HepG2 (cell line): ENCODE results near the gene STBD1. TPM values are rescaled to one million over a fixed set of nuclear protein-coding genes. Genes with fewer than 3 reads are reported as not detected.

Source experiments
- ATAC-seq: fragments of 200-7000 bp; cut with Tn5 transposase; 3 replicates; pipeline ENCODE4 v1.9.1; 2020; ENCODE audit warnings: mild to moderate bottlenecking, moderate library complexity
- BruUV-seq: library from RNA; stranded (reverse); fragments of 400-500 nt; replicated peaks from 2 replicates; lab custom pipeline; 2021; lab: Mats Ljungman, UMichigan
- CTCF ChIA-PET: fragments of 300-600 bp; formaldehyde crosslinking; extraction: SDS; loops from one replicate; lab custom pipeline; 2021; ENCODE audit warnings: low total read pairs, inconsistent platforms, low intra/inter-chr PET ratio; lab: Yijun Ruan, JAX
- POLR2A ChIA-PET: fragments of 350-600 bp; sonication (Branson Sonifier 250); formaldehyde crosslinking; loops from one replicate; lab custom pipeline; 2020; ENCODE audit warnings: antibody characterized with exemption, inconsistent platforms; lab: Yijun Ruan, JAX
- DNase-seq: peaks from one replicate; pipeline ENCODE4 v3.0.0-alpha.2; 2015; ENCODE audit warnings: low spot score
- FAIRE-seq: peaks from 3 replicates; lab custom pipeline; 2011; peaks lifted over from hg19 to GRCh38; lab: Jason Lieb, UNC
- H2AFZ ChIP-seq: one replicate; pipeline ENCODE4 v1.6.1; 2011; ENCODE audit warnings: low read length, inconsistent platforms
- H3K27ac ChIP-seq: fragments of 300-600 bp; 3 replicates; pipeline ENCODE4 v1.8.0; 2011; ENCODE audit warnings: mixed run types, mild to moderate bottlenecking, mixed read lengths, low read length, inconsistent platforms; ENCODE audit not compliant: insufficient read depth; ENCODE audit errors: extremely low read length
- H3K27me3 ChIP-seq, 2 experiments: fragments of 200-600 bp in 1 of 2; 2 replicates in 1 of 2; 3 replicates in 1 of 2; pipeline versions ENCODE4 v1.6.0 to v1.8.0; 2011; ENCODE audit warnings: low read length in 2 of 2, mild to moderate bottlenecking in 2 of 2, moderate library complexity in 2 of 2, inconsistent platforms in 1 of 2; ENCODE audit not compliant: insufficient read depth in 2 of 2, control insufficient read depth in 1 of 2
- H3K36me3 ChIP-seq, 2 experiments: fragments of 200-600 bp in 1 of 2; replicated peaks in 1 of 2; 2 replicates in 1 of 2; 3 replicates in 1 of 2; pipeline versions ENCODE4 v1.5.1 to v1.8.0; 2011; ENCODE audit warnings: low read length in 2 of 2, inconsistent platforms in 1 of 2; ENCODE audit not compliant: insufficient read depth in 2 of 2, control insufficient read depth in 1 of 2
- H3K4me1 ChIP-seq: 2 replicates; pipeline ENCODE4 v1.5.1; 2012; ENCODE audit warnings: low read length, inconsistent platforms; ENCODE audit not compliant: insufficient read depth
- H3K4me2 ChIP-seq: 2 replicates; pipeline ENCODE4 v1.6.0; 2011; ENCODE audit warnings: low read depth, low read length, inconsistent platforms
- H3K4me3 ChIP-seq, 3 experiments: fragments of 200-600 bp in 1 of 3; sonication (generic), shearing (Covaris generic) in 1 of 3; replicated peaks in 1 of 3; 2 replicates each; pipeline ENCODE4 v1.5.1; 2011 to 2016; ENCODE audit warnings: low read length in 3 of 3, inconsistent platforms in 2 of 3, low read depth in 2 of 3, mild to moderate bottlenecking in 2 of 3, control low read depth in 1 of 3, mixed read lengths in 1 of 3; ENCODE audit not compliant: insufficient read depth in 1 of 3
- H3K79me2 ChIP-seq: one replicate; pipeline ENCODE4 v1.6.1; 2011; ENCODE audit warnings: low read length, inconsistent platforms; ENCODE audit not compliant: insufficient read depth
- H3K9ac ChIP-seq: 2 replicates; pipeline ENCODE4 v1.6.0; 2011; ENCODE audit warnings: mild to moderate bottlenecking, low read depth, low read length, inconsistent platforms; ENCODE audit not compliant: insufficient read depth
- H3K9me3 ChIP-seq: 2 replicates; pipeline ENCODE4 v1.5.1; 2012; ENCODE audit warnings: mild to moderate bottlenecking, low read length
- H4K20me1 ChIP-seq: 2 replicates; pipeline ENCODE4 v1.6.0; 2011; ENCODE audit warnings: inconsistent platforms, mild to moderate bottlenecking, low read length, moderate library complexity; ENCODE audit not compliant: insufficient read depth
- ARID5B ChIP-seq: IDR thresholded peaks from 2 replicates; pipeline ENCODE4 v1.4.0; 2020; ENCODE audit warnings: mild to moderate bottlenecking, missing genetic modification reagents
- ATF7 ChIP-seq, 2 experiments: fragments of 450-650 bp in 1 of 2; sonication (generic) in 1 of 2; formaldehyde crosslinking in 1 of 2; IDR thresholded peaks; 2 replicates each; pipeline versions ENCODE4 v1.4.0 to v1.6.1; 2016 to 2020; ENCODE audit warnings: antibody characterized with exemption in 1 of 2, mild to moderate bottlenecking in 1 of 2, missing genetic modification reagents in 1 of 2
- ATRX ChIP-seq: sonication (generic); formaldehyde crosslinking; IDR thresholded peaks from 2 replicates; pipeline ENCODE4 v1.4.0; 2020; ENCODE audit warnings: missing genetic modification reagents, borderline replicate concordance
- CEBPB ChIP-seq: IDR thresholded peaks from 2 replicates; pipeline ENCODE4 v1.6.1; 2011; ENCODE audit warnings: low read depth, low read length, improper control_type of control experiment, borderline replicate concordance
- MBD4 ChIP-seq: IDR thresholded peaks from 2 replicates; pipeline ENCODE4 v1.6.1; 2012; ENCODE audit warnings: low read length, inconsistent platforms, borderline replicate concordance
- ZMYM2 ChIP-seq: sonication (generic); formaldehyde crosslinking; IDR thresholded peaks from 2 replicates; pipeline ENCODE4 v1.8.0; 2022; ENCODE audit warnings: mild to moderate bottlenecking, missing genetic modification reagents
- ZNF354B ChIP-seq: sonication (generic); formaldehyde crosslinking; IDR thresholded peaks from 2 replicates; pipeline ENCODE4 v1.8.0; 2022; ENCODE audit warnings: mild to moderate bottlenecking, missing genetic modification reagents
- ZNF580 ChIP-seq: IDR thresholded peaks from 2 replicates; pipeline ENCODE4 v1.6.1; 2016; ENCODE audit warnings: low read depth, borderline replicate concordance
- WGBS: methylation state at CpG from one replicate; pipeline ENCODE4 v1.1.6; 2017; ENCODE audit warnings: low lambda C conversion rate; 5-methylcytosine and 5-hydroxymethylcytosine counted together
- in situ Hi-C: cut with HindIII; loops from 2 replicates; pipeline ENCODE4 v1.10.0; 2017; ENCODE audit warnings: low pct_unique_long_range_greater_than_20kb; ENCODE audit not compliant: extremely low pct_ligation_motif_present
- intact Hi-C: fragments of 100-400 bp; cut with micrococcal nuclease; formaldehyde crosslinking; loops from one replicate; pipeline ENCODE4 v1.10.0; 2022; ENCODE audit not compliant: unreplicated experiment
- polyA plus RNA-seq, 8 experiments: library from polyadenylated mRNA; depleted of rRNA in 3 of 8; stranded (reverse) in 7 of 8; unstranded in 1 of 8; fragments of >200 nt; fragmentation: Illumina TruSeq in 4 of 8; extraction: Trizol in 4 of 8; gene quantifications; 2 replicates each; pipeline versions ENCODE4 v1.2.1 to v1.2.3, GENCODE V29; 2011 to 2016; ENCODE audit warnings: low read depth in 4 of 8, missing spikeins in 1 of 8, mixed read lengths in 1 of 8; ENCODE audit not compliant: insufficient read depth in 1 of 8
- total RNA-seq, 5 experiments: library from RNA; depleted of rRNA; stranded (reverse); fragments of >200 nt; fragmentation: Illumina TruSeq; extraction: Trizol; gene quantifications; 2 replicates each; pipeline ENCODE4 v1.2.3, GENCODE V29; 2016; ENCODE audit warnings: low read depth in 1 of 5
- TF ChIP-seq, protein P1 (sequence below): sonication (generic); formaldehyde crosslinking; IDR thresholded peaks from 2 replicates; pipeline ENCODE4 v1.9.0; 2022; ENCODE audit warnings: missing genetic modification reagents, mild to moderate bottlenecking, borderline replicate concordance
- TF ChIP-seq, protein P2 (sequence below): sonication (generic); formaldehyde crosslinking; IDR thresholded peaks from 2 replicates; pipeline ENCODE4 v1.4.0; 2020; ENCODE audit warnings: mild to moderate bottlenecking, missing genetic modification reagents
- TF ChIP-seq, protein P3 (sequence below): IDR thresholded peaks from 2 replicates; pipeline ENCODE4 v1.6.1; 2012; ENCODE audit warnings: low read depth, low read length, improper control_type of control experiment

Gene STBD1
- total and polyA plus RNA-seq, 2 of the 13 experiments (the other 11 are each of a cell fraction or from before 2014, with no cell fraction given): 2.8 to 4.3 TPM

GRCh38 chr4:76278583-76278982, 27.9 kb upstream of the STBD1 start:
- H3K9me3 ChIP-seq: no peaks in the 10 kb centered on the region
- no peak overlapping the region for H3K4me2 ChIP-seq
- no peak overlapping the region for H2AFZ ChIP-seq
- DNase-seq (no peak), FAIRE-seq (no peak), ATAC-seq (peak; percentile 44; the same call in 2 of the 3 replicates)
- CTCF ChIA-PET: no interaction called here
- no TSS peak for BruUV-seq
- no peak overlapping the region for H3K9ac ChIP-seq
- H3K27ac ChIP-seq: no peak overlapping the region
- in situ Hi-C loops (no loop called here), intact Hi-C loops (no loop called here)
- 14% methylated on average over 1 of the region's 1 CpG for WGBS
- no peak overlapping the region for H3K4me3 ChIP-seq
- no peaks in the 10 kb centered on the region for H3K27me3 ChIP-seq
- peaks cover 58% of the 10 kb centered on the region for H3K4me1 ChIP-seq
- no peaks in the 10 kb centered on the region for H3K79me2 ChIP-seq
- POLR2A ChIA-PET: interaction anchor here (1.2 to 2.3 kb wide), 3 partner anchors 18 to 28 kb away, joined by 3 to 22 read pairs (median 10); partner anchors contain the start of gene STBD1
- no peaks in the 10 kb centered on the region for H4K20me1 ChIP-seq
- no peaks in the 10 kb centered on the region for H3K36me3 ChIP-seq
- TF ChIP-seq CEBPB: peak; percentile 45; the same call in 1 of the 2 replicates
- no peak for TF ChIP-seq ZMYM2 (CRISPR knock-in tag)
- TF ChIP-seq, protein P1, sequence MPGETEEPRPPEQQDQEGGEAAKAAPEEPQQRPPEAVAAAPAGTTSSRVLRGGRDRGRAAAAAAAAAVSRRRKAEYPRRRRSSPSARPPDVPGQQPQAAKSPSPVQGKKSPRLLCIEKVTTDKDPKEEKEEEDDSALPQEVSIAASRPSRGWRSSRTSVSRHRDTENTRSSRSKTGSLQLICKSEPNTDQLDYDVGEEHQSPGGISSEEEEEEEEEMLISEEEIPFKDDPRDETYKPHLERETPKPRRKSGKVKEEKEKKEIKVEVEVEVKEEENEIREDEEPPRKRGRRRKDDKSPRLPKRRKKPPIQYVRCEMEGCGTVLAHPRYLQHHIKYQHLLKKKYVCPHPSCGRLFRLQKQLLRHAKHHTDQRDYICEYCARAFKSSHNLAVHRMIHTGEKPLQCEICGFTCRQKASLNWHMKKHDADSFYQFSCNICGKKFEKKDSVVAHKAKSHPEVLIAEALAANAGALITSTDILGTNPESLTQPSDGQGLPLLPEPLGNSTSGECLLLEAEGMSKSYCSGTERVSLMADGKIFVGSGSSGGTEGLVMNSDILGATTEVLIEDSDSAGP (CRISPR knock-in tag): no peak
- TF ChIP-seq, protein P2, sequence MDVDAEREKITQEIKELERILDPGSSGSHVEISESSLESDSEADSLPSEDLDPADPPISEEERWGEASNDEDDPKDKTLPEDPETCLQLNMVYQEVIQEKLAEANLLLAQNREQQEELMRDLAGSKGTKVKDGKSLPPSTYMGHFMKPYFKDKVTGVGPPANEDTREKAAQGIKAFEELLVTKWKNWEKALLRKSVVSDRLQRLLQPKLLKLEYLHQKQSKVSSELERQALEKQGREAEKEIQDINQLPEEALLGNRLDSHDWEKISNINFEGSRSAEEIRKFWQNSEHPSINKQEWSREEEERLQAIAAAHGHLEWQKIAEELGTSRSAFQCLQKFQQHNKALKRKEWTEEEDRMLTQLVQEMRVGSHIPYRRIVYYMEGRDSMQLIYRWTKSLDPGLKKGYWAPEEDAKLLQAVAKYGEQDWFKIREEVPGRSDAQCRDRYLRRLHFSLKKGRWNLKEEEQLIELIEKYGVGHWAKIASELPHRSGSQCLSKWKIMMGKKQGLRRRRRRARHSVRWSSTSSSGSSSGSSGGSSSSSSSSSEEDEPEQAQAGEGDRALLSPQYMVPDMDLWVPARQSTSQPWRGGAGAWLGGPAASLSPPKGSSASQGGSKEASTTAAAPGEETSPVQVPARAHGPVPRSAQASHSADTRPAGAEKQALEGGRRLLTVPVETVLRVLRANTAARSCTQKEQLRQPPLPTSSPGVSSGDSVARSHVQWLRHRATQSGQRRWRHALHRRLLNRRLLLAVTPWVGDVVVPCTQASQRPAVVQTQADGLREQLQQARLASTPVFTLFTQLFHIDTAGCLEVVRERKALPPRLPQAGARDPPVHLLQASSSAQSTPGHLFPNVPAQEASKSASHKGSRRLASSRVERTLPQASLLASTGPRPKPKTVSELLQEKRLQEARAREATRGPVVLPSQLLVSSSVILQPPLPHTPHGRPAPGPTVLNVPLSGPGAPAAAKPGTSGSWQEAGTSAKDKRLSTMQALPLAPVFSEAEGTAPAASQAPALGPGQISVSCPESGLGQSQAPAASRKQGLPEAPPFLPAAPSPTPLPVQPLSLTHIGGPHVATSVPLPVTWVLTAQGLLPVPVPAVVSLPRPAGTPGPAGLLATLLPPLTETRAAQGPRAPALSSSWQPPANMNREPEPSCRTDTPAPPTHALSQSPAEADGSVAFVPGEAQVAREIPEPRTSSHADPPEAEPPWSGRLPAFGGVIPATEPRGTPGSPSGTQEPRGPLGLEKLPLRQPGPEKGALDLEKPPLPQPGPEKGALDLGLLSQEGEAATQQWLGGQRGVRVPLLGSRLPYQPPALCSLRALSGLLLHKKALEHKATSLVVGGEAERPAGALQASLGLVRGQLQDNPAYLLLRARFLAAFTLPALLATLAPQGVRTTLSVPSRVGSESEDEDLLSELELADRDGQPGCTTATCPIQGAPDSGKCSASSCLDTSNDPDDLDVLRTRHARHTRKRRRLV (CRISPR knock-in tag): no peak
- TF ChIP-seq, protein P3, sequence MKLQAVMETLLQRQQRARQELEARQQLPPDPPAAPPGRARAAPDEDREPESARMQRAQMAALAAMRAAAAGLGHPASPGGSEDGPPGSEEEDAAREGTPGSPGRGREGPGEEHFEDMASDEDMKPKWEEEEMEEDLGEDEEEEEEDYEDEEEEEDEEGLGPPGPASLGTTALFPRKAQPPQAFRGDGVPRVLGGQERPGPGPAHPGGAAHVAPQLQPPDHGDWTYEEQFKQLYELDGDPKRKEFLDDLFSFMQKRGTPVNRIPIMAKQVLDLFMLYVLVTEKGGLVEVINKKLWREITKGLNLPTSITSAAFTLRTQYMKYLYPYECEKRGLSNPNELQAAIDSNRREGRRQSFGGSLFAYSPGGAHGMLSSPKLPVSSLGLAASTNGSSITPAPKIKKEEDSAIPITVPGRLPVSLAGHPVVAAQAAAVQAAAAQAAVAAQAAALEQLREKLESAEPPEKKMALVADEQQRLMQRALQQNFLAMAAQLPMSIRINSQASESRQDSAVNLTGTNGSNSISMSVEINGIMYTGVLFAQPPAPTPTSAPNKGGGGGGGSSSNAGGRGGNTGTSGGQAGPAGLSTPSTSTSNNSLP: no peak
- no peak for TF ChIP-seq MBD4
- no peak for TF ChIP-seq ATRX (CRISPR knock-in tag)
- TF ChIP-seq ATF7 (IDR thresholded peaks at IDR 0.05): peak; percentile 35; the same call in 1 of the 2 replicates
- no peak for TF ChIP-seq ATF7 (CRISPR knock-in tag; IDR thresholded peaks at IDR 0.05)
- no peak for TF ChIP-seq ZNF580
- 0 out of 2 replicates have a peak, but pooled peaks have one; percentile 20 for TF ChIP-seq ARID5B (CRISPR knock-in tag)
- no peak for TF ChIP-seq ZNF354B (CRISPR knock-in tag)
